ENCODE data around the gene LCE2D. TPM values are rescaled to one million over a fixed set of nuclear protein-coding genes. Genes with fewer than 3 reads are reported as not detected.

The LCE2D gene
- total RNA-seq, 1 donor from 2014 or later: not detected

- DNase-seq (ENCODE audit: low read depth in 2 of 2): peak in 1 of 2 donors; percentile 60
These were observed 34.8 kb downstream of the LCE2D start, which contains the start of gene LCE2A for GRCh38 chr1:152697701-152698600. Gene LCE2A, plus strand, starts transcription at chr1:152698345. Its CDS starts 557 bp downstream, at chr1:152698902.

GRCh38 chr1:152699746-152700145 lies 36.6 kb downstream of the LCE2D start:
- no peak for DNase-seq (ENCODE audit: low read depth in 2 of 2)

- DNase-seq (ENCODE audit: low read depth in 2 of 2): no peak
These were observed 44.7 kb downstream of the LCE2D start, which contains the start of gene LCE4A for GRCh38 chr1:152707860-152708259. Gene LCE4A, plus strand, starts transcription at chr1:152708160. Its CDS starts 916 bp downstream, at chr1:152709076.

Other genes with a start within 250 kb of the LCE2D start
- gene CRNN, start 249.1 kb upstream of the LCE2D start, total RNA-seq: not detected in 2 replicates
- not detected in 2 replicates for gene LCE5A, start 152.6 kb upstream of the LCE2D start, total RNA-seq
- gene CRCT1, start 148.9 kb upstream of the LCE2D start, total RNA-seq: not detected in 2 replicates
- not detected in 2 replicates for gene LCE3E, start 96.6 kb upstream of the LCE2D start, total RNA-seq
- not detected in 2 replicates for gene LCE3D, start 82.9 kb upstream of the LCE2D start, total RNA-seq
- not detected in 2 replicates for gene LCE3C, start 63.1 kb upstream of the LCE2D start, total RNA-seq
- not detected in 2 replicates for gene LCE3B, start 49.6 kb upstream of the LCE2D start, total RNA-seq
- not detected in 2 replicates for gene LCE3A, start 40.3 kb upstream of the LCE2D start, total RNA-seq
- gene LCE2C, start 11.9 kb downstream of the LCE2D start, total RNA-seq: not detected in 2 replicates
- not detected in 2 replicates for gene LCE2B, start 22.7 kb downstream of the LCE2D start, total RNA-seq
- gene LCE2A, start 35.0 kb downstream of the LCE2D start, total RNA-seq: not detected in 2 replicates
- not detected in 2 replicates for gene LCE4A, start 44.8 kb downstream of the LCE2D start, total RNA-seq
- not detected in 2 replicates for gene KPRP, start 94.6 kb downstream of the LCE2D start, total RNA-seq
- gene LCE1F, start 111.8 kb downstream of the LCE2D start, total RNA-seq: not detected in 2 replicates
- not detected in 2 replicates for gene LCE1E, start 122.9 kb downstream of the LCE2D start, total RNA-seq
- not detected in 2 replicates for gene LCE1D, start 133.3 kb downstream of the LCE2D start, total RNA-seq
- gene LCE1C, start 143.3 kb downstream of the LCE2D start, total RNA-seq: not detected in 2 replicates
- not detected in 2 replicates for gene LCE1B, start 148.6 kb downstream of the LCE2D start, total RNA-seq
- gene LCE1A, start 164.1 kb downstream of the LCE2D start, total RNA-seq: not detected in 2 replicates
- gene LCE6A, start 179.5 kb downstream of the LCE2D start, total RNA-seq: not detected in 2 replicates
- gene LCE7A, start 196.6 kb downstream of the LCE2D start, total RNA-seq: not detected in 2 replicates
- gene SMCP, start 214.9 kb downstream of the LCE2D start, total RNA-seq: not detected in 2 replicates
- gene IVL, start 245.2 kb downstream of the LCE2D start, total RNA-seq: not detected in 2 replicates

All from lung microvascular endothelial cell (primary cell).